K562 (cell line): ENCODE results near the gene C19orf67. TPM values are rescaled to one million over a fixed set of nuclear protein-coding genes. Genes with fewer than 3 reads are reported as not detected.

Source experiments
- BHLHE40 ChIP-seq: IDR thresholded peaks from 2 replicates; pipeline ENCODE4 v1.6.1; 2011; ENCODE audit warnings: low read length, improper control_type of control experiment
- CHD2 ChIP-seq: IDR thresholded peaks from 2 replicates; pipeline ENCODE4 v1.6.1; 2011; ENCODE audit warnings: low read depth, low read length
- CREBBP ChIP-seq: IDR thresholded peaks from one replicate; pipeline ENCODE4 v1.6.1; 2012; ENCODE audit warnings: low read depth, mild to moderate bottlenecking, control low read depth, inconsistent platforms, low read length
- CXXC5 ChIP-seq: fragments of 250-450 bp; sonication (Bioruptor Pico); IDR thresholded peaks from 2 replicates; pipeline ENCODE4 v1.8.0; 2022; ENCODE audit warnings: inconsistent platforms, mild to moderate bottlenecking, moderate library complexity
- EP300 ChIP-seq: IDR thresholded peaks from 2 replicates; pipeline ENCODE4 v1.6.1; 2012; ENCODE audit warnings: low read length, improper control_type of control experiment
- GABPA ChIP-seq: fragments of 200-800 bp; sonication (Bioruptor generic); conservative IDR thresholded peaks from 2 replicates; pipeline ENCODE4 v1.6.1; 2016; ENCODE audit warnings: low read depth, missing genetic modification characterization, missing compliant biosample characterization
- GATAD2B ChIP-seq: fragments of 450-650 bp; IDR thresholded peaks from 2 replicates; pipeline ENCODE4 v1.6.1; 2017; ENCODE audit warnings: mild to moderate bottlenecking, borderline replicate concordance
- HOXB6 ChIP-seq: fragments of 250-450 bp; sonication (Bioruptor Pico); IDR thresholded peaks from 2 replicates; pipeline ENCODE4 v1.5.1; 2022; ENCODE audit warnings: mild to moderate bottlenecking, borderline replicate concordance
- MCM5 ChIP-seq: fragments of 450-650 bp; IDR thresholded peaks from 2 replicates; pipeline ENCODE4 v1.6.1; 2016; ENCODE audit warnings: low read depth
- MYBL2 ChIP-seq, 2 experiments: fragments of 450-650 bp in 1 of 2; sonication (generic) in 1 of 2; formaldehyde crosslinking in 1 of 2; IDR thresholded peaks; 2 replicates each; pipeline versions ENCODE4 v1.6.1 to v1.8.1; 2017 to 2022; ENCODE audit warnings: borderline replicate concordance in 1 of 2, inconsistent platforms in 1 of 2, low read depth in 1 of 2, mild to moderate bottlenecking in 1 of 2, missing genetic modification reagents in 1 of 2, moderate library complexity in 1 of 2
- NCOA2 ChIP-seq, 2 experiments: fragments of 450-650 bp; IDR thresholded peaks; 2 replicates each; pipeline ENCODE4 v1.6.1; 2018; ENCODE audit warnings: mild to moderate bottlenecking in 2 of 2, moderate library complexity in 1 of 2; ENCODE audit not compliant: partially characterized antibody in 2 of 2
- PHF8 ChIP-seq: fragments of 200-600 bp; sonication (generic); IDR thresholded peaks from 2 replicates; pipeline ENCODE4 v1.6.1; 2012; ENCODE audit warnings: mixed run types, mild to moderate bottlenecking, inconsistent platforms, low read length, moderate library complexity, borderline replicate concordance
- POLR2A ChIP-seq: fragments of 450-650 bp; conservative IDR thresholded peaks from 2 replicates; pipeline ENCODE4 v1.6.1; 2016
- RBBP5 ChIP-seq: fragments of 200-600 bp; sonication (generic); IDR thresholded peaks from 2 replicates; pipeline ENCODE4 v1.6.1; 2012; ENCODE audit warnings: borderline replicate concordance, mild to moderate bottlenecking, low read length, control low read depth, inconsistent platforms; ENCODE audit not compliant: insufficient read depth, poor library complexity, severe bottlenecking
- RBM34 ChIP-seq: fragments of 200-400 bp; formaldehyde crosslinking; IDR thresholded peaks from 2 replicates; pipeline ENCODE4 v1.6.1; 2018; ENCODE audit warnings: low read length, borderline replicate concordance; ENCODE audit not compliant: insufficient read depth
- SMARCA4 ChIP-seq: fragments of 450-650 bp; IDR thresholded peaks from 2 replicates; pipeline ENCODE4 v1.6.1; 2016
- TEAD2 ChIP-seq: fragments of 450-650 bp; IDR thresholded peaks from 2 replicates; pipeline ENCODE4 v1.6.1; 2016; ENCODE audit warnings: missing genetic modification characterization, control low read depth, missing compliant biosample characterization
- ZBED1 ChIP-seq: IDR thresholded peaks from 2 replicates; pipeline ENCODE4 v1.6.1; 2014
- ZBTB1 ChIP-seq: sonication (generic); formaldehyde crosslinking; IDR thresholded peaks from 2 replicates; pipeline ENCODE4 v1.8.1; 2023; ENCODE audit warnings: missing genetic modification reagents, low read depth, mild to moderate bottlenecking, borderline replicate concordance
- ZNF561 ChIP-seq: fragments of 450-650 bp; formaldehyde crosslinking; conservative IDR thresholded peaks from 2 replicates; pipeline ENCODE4 v1.4.0; 2020; ENCODE audit warnings: mild to moderate bottlenecking, moderate library complexity
- ZNF584 ChIP-seq: fragments of 200-800 bp; sonication (Bioruptor generic); IDR thresholded peaks from 2 replicates; pipeline ENCODE4 v1.6.1; 2016; ENCODE audit warnings: low read depth, mild to moderate bottlenecking, missing genetic modification characterization, missing compliant biosample characterization
- ZNF76 ChIP-seq: fragments of 250-450 bp; sonication (Bioruptor Pico); IDR thresholded peaks from 2 replicates; pipeline ENCODE4 v1.4.0; 2020; ENCODE audit warnings: mild to moderate bottlenecking, moderate library complexity, borderline replicate concordance
- ZNF766 ChIP-seq: fragments of 200-800 bp; sonication (Bioruptor generic); conservative IDR thresholded peaks from 2 replicates; pipeline ENCODE4 v1.6.1; 2016; ENCODE audit warnings: missing genetic modification characterization, missing compliant biosample characterization
- ZSCAN29 ChIP-seq: fragments of 450-650 bp; IDR thresholded peaks from 2 replicates; pipeline ENCODE4 v1.6.1; 2017
- polyA plus RNA-seq, 8 experiments: library from polyadenylated mRNA; depleted of rRNA in 4 of 8; stranded (reverse) in 5 of 8; unstranded in 3 of 8; fragments of >200 nt; fragmentation: Nextera tagmentation in 2 of 8; fragmentation: Illumina TruSeq in 1 of 8; extraction: Ambion mirVana in 2 of 8; extraction: Trizol in 1 of 8; gene quantifications; 2 replicates each; pipeline versions ENCODE4 v1.2.1 to v1.2.3, GENCODE V29; 2011 to 2014; ENCODE audit warnings: inconsistent platforms in 1 of 8, missing spikeins in 1 of 8
- total RNA-seq, 7 experiments: library from RNA; depleted of rRNA in 6 of 7; stranded (reverse); fragments of >200 nt in 6 of 7; fragmentation: Illumina TruSeq in 2 of 7; extraction: Trizol in 2 of 7; gene quantifications; 2 replicates each; pipeline versions ENCODE4 v1.2.1 to v1.2.3, GENCODE V29; 2011 to 2021; ENCODE audit warnings: low replicate concordance in 1 of 7
- TF ChIP-seq, protein P1 (sequence below): fragments of 250-450 bp; sonication (Bioruptor Pico); IDR thresholded peaks from 2 replicates; pipeline ENCODE4 v1.8.0; 2022; ENCODE audit warnings: inconsistent platforms, mild to moderate bottlenecking, moderate library complexity, borderline replicate concordance
- TF ChIP-seq, protein P2 (sequence below): IDR thresholded peaks from 2 replicates; pipeline ENCODE4 v1.6.1; 2014; ENCODE audit warnings: antibody characterized with exemption

Gene C19orf67
- total and polyA plus RNA-seq, 9 of the 15 experiments (the other 6 are each of a cell fraction or from before 2014, with no cell fraction given), result 0.29 to 1.8 (median 0.51) TPM; not detected in 3

DNA sequence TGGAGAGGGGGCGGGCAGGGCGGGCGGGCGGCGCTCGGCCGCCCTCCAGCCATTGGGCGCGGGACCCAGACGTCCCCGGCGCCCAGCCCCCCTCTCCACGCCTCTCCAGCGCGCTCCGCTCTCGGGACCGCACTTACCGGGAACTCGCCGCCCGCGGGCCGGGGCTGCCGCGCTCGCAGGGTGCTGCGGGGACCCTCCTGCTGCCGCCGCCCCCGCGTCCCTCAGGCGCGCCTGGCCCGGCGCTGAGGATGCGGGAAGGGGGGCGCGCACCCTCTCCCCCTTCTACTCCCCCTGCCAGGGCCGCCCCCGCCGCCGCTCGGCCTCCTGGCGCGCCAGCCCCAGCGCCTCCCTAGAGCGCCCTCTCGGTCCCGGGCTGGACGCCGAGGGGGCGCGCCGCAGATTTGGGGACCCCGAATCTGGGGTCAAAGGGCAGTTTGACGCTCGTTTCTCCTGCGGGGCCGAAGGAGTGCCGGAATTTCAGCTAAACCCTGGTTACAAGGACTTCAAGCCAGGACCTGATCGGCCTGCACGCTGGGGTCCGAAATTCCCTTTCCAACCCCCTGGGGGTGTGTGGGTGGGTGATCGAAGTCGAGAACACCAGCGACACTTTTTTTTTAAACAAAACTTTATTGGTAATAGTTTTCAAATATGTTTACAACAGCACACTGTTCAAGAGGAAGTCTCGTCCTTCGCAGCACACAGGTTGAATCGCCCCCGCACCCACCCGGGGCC, 5.7 kb upstream of the C19orf67 start (continued):
- TF ChIP-seq, protein P1, sequence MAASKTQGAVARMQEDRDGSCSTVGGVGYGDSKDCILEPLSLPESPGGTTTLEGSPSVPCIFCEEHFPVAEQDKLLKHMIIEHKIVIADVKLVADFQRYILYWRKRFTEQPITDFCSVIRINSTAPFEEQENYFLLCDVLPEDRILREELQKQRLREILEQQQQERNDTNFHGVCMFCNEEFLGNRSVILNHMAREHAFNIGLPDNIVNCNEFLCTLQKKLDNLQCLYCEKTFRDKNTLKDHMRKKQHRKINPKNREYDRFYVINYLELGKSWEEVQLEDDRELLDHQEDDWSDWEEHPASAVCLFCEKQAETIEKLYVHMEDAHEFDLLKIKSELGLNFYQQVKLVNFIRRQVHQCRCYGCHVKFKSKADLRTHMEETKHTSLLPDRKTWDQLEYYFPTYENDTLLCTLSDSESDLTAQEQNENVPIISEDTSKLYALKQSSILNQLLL (CRISPR knock-in tag), result no peak
- TF ChIP-seq ZNF766 (CRISPR knock-in tag), result no peak; the same call in 1 of the 2 replicates
- TF ChIP-seq MCM5, result no peak
- peak; percentile 29; the same call in 1 of the 2 replicates for TF ChIP-seq CHD2
- no peak for TF ChIP-seq RBM34
- TF ChIP-seq CREBBP, result no peak
- peak; percentile 82 for TF ChIP-seq CXXC5
- peak; percentile 34 for TF ChIP-seq EP300
- peak; percentile 37; the same call in 1 of the 2 replicates for TF ChIP-seq SMARCA4
- TF ChIP-seq ZBED1, result no peak
- TF ChIP-seq GABPA (tag), result peak; percentile 60
- no peak for TF ChIP-seq TEAD2 (tag)
- TF ChIP-seq ZSCAN29, result no peak
- peak; percentile 89 for TF ChIP-seq ZBTB1 (CRISPR knock-in tag)
- TF ChIP-seq PHF8, result peak; percentile 73; the same call in 1 of the 2 replicates
- no peak for TF ChIP-seq MYBL2 (IDR thresholded peaks at IDR 0.05; ENCODE audit: low read depth)
- TF ChIP-seq MYBL2 (CRISPR knock-in tag; IDR thresholded peaks at IDR 0.05; ENCODE audit: borderline replicate concordance), result no peak
- TF ChIP-seq RBBP5, result peak; percentile 76
- TF ChIP-seq ZNF76 (CRISPR knock-in tag), result peak; percentile 53; the same call in 1 of the 2 replicates
- TF ChIP-seq POLR2A, result peak; percentile 67; the same call in 1 of the 2 replicates
- TF ChIP-seq ZNF584 (CRISPR knock-in tag), result peak; percentile 32; the same call in 1 of the 2 replicates
- TF ChIP-seq NCOA2 (IDR thresholded peaks at IDR 0.05; ENCODE audit: partially characterized antibody in 2 of 2), result no peak
- TF ChIP-seq GATAD2B, result peak; percentile 88
- TF ChIP-seq BHLHE40, result 0 out of 2 replicates have a peak, but pooled peaks have one; percentile 3
- TF ChIP-seq, protein P2, sequence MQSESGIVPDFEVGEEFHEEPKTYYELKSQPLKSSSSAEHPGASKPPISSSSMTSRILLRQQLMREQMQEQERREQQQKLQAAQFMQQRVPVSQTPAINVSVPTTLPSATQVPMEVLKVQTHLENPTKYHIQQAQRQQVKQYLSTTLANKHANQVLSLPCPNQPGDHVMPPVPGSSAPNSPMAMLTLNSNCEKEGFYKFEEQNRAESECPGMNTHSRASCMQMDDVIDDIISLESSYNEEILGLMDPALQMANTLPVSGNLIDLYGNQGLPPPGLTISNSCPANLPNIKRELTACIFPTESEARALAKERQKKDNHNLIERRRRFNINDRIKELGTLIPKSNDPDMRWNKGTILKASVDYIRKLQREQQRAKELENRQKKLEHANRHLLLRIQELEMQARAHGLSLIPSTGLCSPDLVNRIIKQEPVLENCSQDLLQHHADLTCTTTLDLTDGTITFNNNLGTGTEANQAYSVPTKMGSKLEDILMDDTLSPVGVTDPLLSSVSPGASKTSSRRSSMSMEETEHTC, result no peak
- TF ChIP-seq HOXB6, result no peak
- no peak for TF ChIP-seq ZNF561
